Ishikawa (cell line): ENCODE data around the gene CERK.

Source experiments
- CEBPB ChIP-seq: IDR thresholded peaks from 2 replicates; pipeline ENCODE4 v1.6.1; 2012
- EP300 ChIP-seq: IDR thresholded peaks from 2 replicates; pipeline ENCODE4 v1.6.1; 2012; ENCODE audit warnings: borderline replicate concordance
- MAX ChIP-seq: IDR thresholded peaks from 2 replicates; pipeline ENCODE4 v1.6.1; 2012
- NFIC ChIP-seq: IDR thresholded peaks from 2 replicates; pipeline ENCODE4 v1.6.1; 2012
- REST ChIP-seq: IDR thresholded peaks from 2 replicates; pipeline ENCODE4 v1.6.1; 2012; ENCODE audit warnings: low read depth, mild to moderate bottlenecking
- TAF1 ChIP-seq: IDR thresholded peaks from 2 replicates; pipeline ENCODE4 v1.6.1; 2012; ENCODE audit warnings: low read depth, mild to moderate bottlenecking
- TCF12 ChIP-seq: IDR thresholded peaks from 2 replicates; pipeline ENCODE4 v1.6.1; 2012; ENCODE audit warnings: low read depth
- TEAD4 ChIP-seq: IDR thresholded peaks from 2 replicates; pipeline ENCODE4 v1.6.1; 2012

GRCh38 chr22:46725096-46725495 is 13.0 kb downstream of the CERK start:
- TF ChIP-seq CEBPB (no peak), TCF12 (no peak), EP300 (no peak), TAF1 (no peak), MAX (no peak), NFIC (no peak), REST (no peak), TEAD4 (no peak)
